HG02763 (cell line): Measurements from ENCODE around the gene DYRK4.

Source experiments
- ATAC-seq: cut with Tn5 transposase; IDR thresholded peaks from one replicate; pipeline ENCODE4 v1.9.1; 2021; ENCODE audit warnings: mild to moderate bottlenecking, moderate library complexity; ENCODE audit not compliant: unreplicated experiment

The DYRK4 gene

GRCh38 chr12:4558171-4558570 lies 3.8 kb upstream of the DYRK4 start:
- no peak for ATAC-seq

- no peak for ATAC-seq
Observed at GRCh38 chr12:4563336-4563735, 1.3 kb downstream of the DYRK4 start.

GRCh38 chr12:4564818-4565217 lies 2.8 kb downstream of the DYRK4 start:
- no peak for ATAC-seq

- no peak for ATAC-seq
Observed at GRCh38 chr12:4566474-4566873, 4.5 kb downstream of the DYRK4 start.

- ATAC-seq: no peak
Observed at GRCh38 chr12:4567073-4567881, 5.3 kb downstream of the DYRK4 start.

GRCh38 chr12:4569261-4569660 lies 7.3 kb downstream of the DYRK4 start:
- ATAC-seq: no peak

- no peak for ATAC-seq
Observed at GRCh38 chr12:4572680-4573079, 10.7 kb downstream of the DYRK4 start.

- ATAC-seq: no peak
Observed at GRCh38 chr12:4579305-4580102, 17.5 kb downstream of the DYRK4 start.

GRCh38 chr12:4580281-4580688 lies 18.3 kb downstream of the DYRK4 start:
- no peak for ATAC-seq

- no peak for ATAC-seq
Observed at GRCh38 chr12:4584281-4584680, 22.3 kb downstream of the DYRK4 start.

- no peak for ATAC-seq
Observed at GRCh38 chr12:4584896-4585295, 22.9 kb downstream of the DYRK4 start.

- ATAC-seq: no peak
Observed at GRCh38 chr12:4586500-4586899, 24.5 kb downstream of the DYRK4 start.

- ATAC-seq: no peak
Observed at GRCh38 chr12:4587108-4587507, 25.1 kb downstream of the DYRK4 start.

- no peak for ATAC-seq
Observed at GRCh38 chr12:4588916-4589315, 26.9 kb downstream of the DYRK4 start.

- ATAC-seq: no peak
Observed at GRCh38 chr12:4589941-4590340, 27.9 kb downstream of the DYRK4 start.

- no peak for ATAC-seq
Observed at GRCh38 chr12:4591180-4591687, 29.2 kb downstream of the DYRK4 start.

GRCh38 chr12:4595881-4596280 lies 33.9 kb downstream of the DYRK4 start:
- no peak for ATAC-seq

- no peak for ATAC-seq
Observed at GRCh38 chr12:4603421-4603820, 41.4 kb downstream of the DYRK4 start.

GRCh38 chr12:4603946-4604345 lies 41.9 kb downstream of the DYRK4 start:
- no peak for ATAC-seq

- peak; percentile 84 for ATAC-seq
Observed at GRCh38 chr12:4604684-4605193, 42.7 kb downstream of the DYRK4 start.

- ATAC-seq: no peak
Observed at GRCh38 chr12:4607056-4607455, 45.0 kb downstream of the DYRK4 start.

GRCh38 chr12:4609071-4609470 lies 47.1 kb downstream of the DYRK4 start:
- no peak for ATAC-seq
